Activated T-helper 1 cell treated with Interleukin-2 at 50 U/mL for 16 hours (primary cell): Measurements from ENCODE around the gene LRMDA.

ENCODE experiments used
- DNase-seq: peaks from one replicate; pipeline ENCODE4 v3.0.0-alpha.2; 2020; ENCODE audit warnings: low read depth

The LRMDA gene

DNA sequence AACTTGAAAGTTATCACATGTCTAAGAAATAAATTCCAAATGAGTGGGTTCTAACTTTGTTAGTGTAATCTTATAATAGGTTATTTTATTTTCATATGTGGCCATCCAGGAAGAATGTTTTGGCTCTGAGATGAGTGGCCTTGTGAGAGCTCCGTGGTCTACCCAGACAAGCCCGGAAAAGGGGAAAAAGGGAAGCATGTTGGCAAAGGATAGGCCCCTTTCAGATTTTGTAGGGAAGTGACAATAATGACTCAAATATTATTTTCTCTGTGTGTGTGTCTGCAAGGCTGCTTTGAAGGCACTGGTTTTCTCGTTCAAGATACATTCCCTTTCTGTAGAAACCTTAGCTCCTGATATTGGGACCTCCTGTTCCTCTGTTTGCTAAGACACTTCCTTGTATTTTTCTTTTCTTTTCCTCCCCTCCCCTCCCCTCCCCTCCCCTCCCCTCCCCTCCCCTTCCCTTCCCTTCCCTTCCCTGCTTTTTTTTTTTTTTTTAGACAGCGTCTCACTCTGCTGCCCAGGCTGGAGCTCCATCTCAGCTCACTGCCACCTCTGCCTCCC lies 240.8 kb downstream of the LRMDA start:
- DNase-seq, result no peak

GRCh38 chr10:75672842-75673241 lies 241.4 kb downstream of the LRMDA start:
- no peak for DNase-seq

GRCh38 chr10:75677541-75677940 lies 246.1 kb downstream of the LRMDA start:
- no peak for DNase-seq

DNA sequence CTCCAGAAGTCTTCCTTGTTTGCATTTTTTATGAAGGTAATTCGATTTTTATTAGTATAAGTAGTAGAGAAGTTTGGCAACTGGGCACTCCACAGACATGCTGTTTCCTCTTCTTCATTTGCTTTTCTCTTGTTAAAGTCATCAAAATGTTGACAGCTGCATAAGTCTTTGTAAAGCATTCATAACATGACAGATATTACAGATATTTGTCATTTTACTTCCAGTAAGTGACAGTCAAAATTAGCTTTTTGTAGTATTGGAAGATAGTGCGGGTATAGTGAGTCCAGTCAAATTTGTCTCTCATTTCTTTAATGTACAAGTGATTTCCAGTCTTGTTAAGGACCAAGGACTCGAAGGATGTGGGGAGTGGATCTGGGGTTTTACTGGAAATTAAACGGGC lies 247.1 kb downstream of the LRMDA start:
- no peak for DNase-seq

DNA sequence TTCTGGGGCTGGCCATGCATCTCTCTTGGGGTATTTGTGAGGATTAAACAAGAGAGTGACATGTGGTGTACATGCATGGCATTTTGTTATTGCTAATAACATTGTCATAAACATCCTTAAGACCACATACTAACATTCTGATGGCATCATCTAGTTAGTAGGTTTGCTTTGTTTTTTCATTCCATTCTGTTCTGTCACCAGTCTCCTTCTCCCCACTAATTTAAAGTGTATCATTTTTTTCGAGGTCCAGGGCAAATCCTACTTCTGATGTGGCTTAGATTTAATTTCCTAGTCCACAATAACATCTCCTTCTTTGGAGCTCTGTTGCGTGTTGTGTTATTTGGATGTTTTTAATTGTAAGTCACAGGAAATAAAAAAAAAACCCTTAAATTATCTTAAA lies 248.1 kb downstream of the LRMDA start:
- DNase-seq, result no peak

GRCh38 chr10:75681334-75681733 lies 249.9 kb downstream of the LRMDA start:
- DNase-seq, result no peak

GRCh38 chr10:75682649-75683557 lies 251.5 kb downstream of the LRMDA start:
- DNase-seq, result no peak

DNA sequence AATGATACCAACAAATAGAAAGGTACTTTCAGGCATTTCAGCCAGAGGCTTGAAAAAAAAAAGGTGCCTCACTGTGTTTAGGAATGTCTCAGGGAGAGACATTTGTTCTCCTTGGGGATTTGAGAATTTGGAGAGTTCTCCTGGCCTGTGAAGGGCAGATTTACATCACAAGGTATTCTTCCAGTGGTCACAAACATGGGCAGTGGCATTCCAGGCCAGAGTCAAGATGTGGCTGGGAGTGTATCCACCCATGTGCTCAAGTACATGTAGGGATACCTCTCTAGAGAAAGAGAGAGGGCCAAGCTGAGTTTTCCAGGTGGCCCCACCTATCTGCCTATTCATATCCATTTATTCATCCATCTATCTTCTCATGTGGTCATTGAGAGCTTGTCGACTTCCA lies 253.8 kb downstream of the LRMDA start:
- DNase-seq, result no peak

DNA sequence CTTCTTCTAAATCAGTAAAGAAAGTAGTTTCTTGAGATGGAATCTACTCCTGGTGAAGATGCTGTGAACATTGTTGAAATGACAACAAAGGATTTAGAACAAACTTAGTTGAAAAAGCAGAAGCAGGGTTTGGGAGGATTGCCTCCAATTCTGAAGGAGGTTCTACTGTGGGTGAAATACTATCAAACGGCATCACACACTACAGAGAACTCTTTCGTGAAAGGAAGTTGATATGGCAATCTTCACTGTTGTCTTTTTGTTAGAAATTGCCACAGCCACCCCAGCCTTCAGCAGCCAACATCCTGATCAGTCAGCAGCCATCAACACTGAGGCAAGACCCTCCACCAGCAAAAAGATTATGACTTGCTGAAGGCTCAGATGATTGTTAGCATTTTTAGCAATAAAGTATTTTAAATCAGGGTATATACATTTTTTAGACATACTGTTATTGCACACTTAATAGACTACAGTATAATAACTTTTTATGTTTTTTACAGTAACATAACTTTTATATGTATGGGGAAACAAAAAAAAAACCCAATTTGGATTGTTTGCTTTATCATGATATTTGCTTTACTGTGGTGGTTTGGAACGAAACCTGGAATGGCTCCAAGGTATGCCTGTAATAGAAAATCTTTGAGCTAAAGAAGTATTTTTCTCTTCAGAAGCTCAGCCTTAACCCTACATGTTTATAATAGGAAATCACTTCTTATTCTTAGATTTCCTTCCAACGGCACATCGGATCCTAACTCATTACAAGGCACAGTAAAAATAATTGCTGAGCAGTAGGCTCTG lies 257.3 kb downstream of the LRMDA start:
- no peak for DNase-seq

GRCh38 chr10:75693489-75693888 lies 262.1 kb downstream of the LRMDA start:
- no peak for DNase-seq

DNA sequence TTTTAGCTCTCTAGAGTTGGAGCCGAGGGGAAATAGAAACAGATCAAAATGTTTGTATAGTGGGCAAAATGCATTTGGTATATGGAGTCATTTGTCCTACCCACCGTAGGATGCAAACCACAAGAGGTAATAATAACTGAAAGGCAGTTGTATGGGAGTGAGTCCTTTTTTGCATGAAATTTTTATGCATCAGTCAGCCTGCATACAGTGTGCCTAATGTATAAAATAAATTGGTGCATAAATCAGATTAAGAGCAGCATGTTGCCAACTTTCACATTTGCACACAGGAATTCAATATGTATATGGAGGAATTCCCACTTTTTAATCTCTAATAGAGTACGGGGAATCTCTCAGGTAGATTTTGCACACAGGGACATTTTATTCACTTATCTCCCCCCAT lies 262.8 kb downstream of the LRMDA start:
- DNase-seq, result no peak

- DNase-seq, result no peak
Measured at GRCh38 chr10:75694790-75695189, 263.4 kb downstream of the LRMDA start.

DNA sequence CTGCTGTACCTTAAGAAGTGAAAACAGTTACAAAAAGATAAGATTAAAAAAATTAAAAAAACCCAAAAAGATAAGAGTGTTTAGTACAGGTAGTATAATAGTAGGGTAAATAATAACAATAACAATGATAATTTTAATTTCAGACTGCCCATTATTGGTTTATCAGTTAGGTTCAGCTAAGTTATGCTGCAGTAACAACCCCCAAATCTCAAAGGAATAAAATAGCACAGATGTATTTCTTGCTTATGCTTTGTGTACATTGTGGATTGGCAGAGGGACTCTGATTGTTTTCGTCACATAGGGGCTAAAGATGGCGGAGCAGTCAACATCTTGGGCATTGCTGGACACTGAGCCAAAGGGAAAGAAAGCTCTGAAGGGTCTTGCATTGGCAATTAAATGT lies 264.6 kb downstream of the LRMDA start:
- DNase-seq, result no peak

GRCh38 chr10:75696536-75696935 lies 265.1 kb downstream of the LRMDA start:
- no peak for DNase-seq

DNA sequence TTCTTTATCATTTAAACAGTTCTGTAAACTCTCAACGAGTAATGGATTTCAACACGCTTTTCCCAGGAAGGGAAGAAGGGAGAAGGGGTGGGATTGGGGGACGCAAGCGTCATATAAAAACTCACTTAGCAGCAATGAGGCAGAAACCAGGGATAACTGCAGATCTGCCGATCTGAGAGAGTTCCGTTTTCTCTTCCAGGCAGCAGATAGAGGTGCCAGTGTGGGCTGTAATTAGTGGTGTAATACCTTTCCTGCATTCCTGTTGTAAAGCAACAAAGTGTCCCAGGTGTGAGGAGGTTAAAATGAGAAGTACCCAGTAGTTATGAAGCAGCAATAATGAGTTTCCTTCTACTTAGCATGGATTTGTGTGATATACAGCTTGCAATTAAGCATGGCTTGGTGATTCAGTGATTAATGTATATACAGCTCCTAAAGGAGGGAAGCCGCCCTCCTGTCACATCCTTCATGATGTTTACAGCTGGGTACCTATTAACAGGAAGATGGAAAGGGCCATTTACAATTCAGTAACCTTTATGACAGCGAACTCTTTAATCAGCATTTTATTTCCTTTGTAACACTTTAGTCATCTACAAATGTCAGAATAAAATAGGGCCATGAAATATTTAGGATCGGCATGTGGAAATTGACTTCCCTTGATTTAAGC lies 271.9 kb downstream of the LRMDA start:
- no peak for DNase-seq

DNA sequence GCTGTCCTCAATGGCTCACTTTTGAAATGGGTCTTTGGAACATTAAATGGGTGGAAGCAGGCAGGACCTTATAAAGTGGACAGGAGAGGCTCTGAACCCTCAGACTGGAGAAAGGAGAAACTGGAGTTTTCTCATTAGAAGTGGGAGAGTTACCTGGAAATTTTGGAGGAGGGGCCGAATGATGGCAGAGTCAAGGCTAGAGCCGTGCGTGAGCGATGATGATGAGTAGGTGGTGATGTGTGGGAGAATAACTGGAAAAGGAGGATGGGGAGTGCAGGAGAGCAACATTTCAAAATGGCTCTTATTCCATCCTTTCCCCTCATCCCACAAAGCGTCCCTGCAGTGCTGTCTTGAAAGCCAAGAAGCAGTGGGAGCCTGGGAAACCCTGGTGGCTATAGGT lies 274.0 kb downstream of the LRMDA start:
- DNase-seq, result no peak

- DNase-seq, result no peak
Measured at GRCh38 chr10:75707080-75707840, 275.8 kb downstream of the LRMDA start.

DNA sequence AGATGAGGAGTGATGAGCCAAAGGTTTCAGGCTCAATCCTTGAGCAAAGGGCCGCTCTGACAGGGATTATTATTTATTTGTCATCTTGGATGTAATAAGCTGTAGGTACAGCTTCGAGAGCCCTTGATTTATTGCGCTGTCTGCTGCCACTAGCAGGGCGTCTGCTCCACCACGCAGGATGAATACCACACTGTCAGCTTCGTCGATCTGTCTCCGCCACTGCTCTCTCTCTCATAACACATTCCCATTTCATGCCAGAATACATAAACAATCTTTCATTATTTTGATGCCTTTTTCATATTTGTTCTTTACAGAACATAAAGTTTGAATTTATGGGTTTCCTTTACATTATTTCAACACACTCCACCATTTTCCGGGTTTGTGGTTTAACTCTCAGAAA lies 276.6 kb downstream of the LRMDA start:
- no peak for DNase-seq

DNA sequence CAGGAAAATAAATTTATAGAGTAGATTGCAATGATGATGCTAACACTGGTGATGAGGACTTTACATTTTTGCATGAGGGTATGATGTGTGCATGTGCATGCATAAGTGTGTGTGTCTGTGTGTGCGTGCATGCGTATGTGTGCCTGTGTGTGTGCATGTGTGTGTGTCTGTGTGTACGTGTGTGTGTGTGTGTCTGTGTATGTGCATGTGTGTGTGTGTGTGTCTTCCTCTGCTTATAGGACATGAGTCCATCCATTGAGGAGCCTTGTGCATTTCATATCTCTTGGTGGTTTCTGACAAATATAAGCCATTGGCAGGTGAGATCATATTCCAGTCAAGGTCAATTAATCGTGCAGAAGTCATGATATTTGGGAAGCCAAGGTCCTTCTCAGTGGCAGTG lies 277.8 kb downstream of the LRMDA start:
- DNase-seq, result no peak

GRCh38 chr10:75709811-75710210 lies 278.4 kb downstream of the LRMDA start:
- DNase-seq, result no peak

GRCh38 chr10:75712242-75712880 lies 280.9 kb downstream of the LRMDA start:
- no peak for DNase-seq
